Spleen (tissue), 11 donors: ENCODE results near the gene OR2D2. TPM values are rescaled to one million over a fixed set of nuclear protein-coding genes. Genes with fewer than 3 reads are reported as not detected.
A peak's percentile ranks its signal among the peaks of the same experiment; 100 is the strongest.

Source experiments
- DNase-seq: peaks from one replicate; pipeline ENCODE4 v3.0.0-alpha.2; 2020
- H3K27ac ChIP-seq, 8 donors: fragments of 200-600 bp; sonication (generic) in 7 of 8; 1 replicate in 4 of 8; 2 replicates in 4 of 8; pipeline versions ENCODE4 v1.5.0 to v1.8.0; 2016 to 2021; ENCODE audit warnings: inconsistent platforms in 4 of 8, mild to moderate bottlenecking in 4 of 8, moderate library complexity in 1 of 8
- H3K27me3 ChIP-seq, 7 donors: fragments of 200-600 bp; sonication (generic) in 6 of 7; replicated peaks in 1 of 7; 1 replicate in 4 of 7; 2 replicates in 3 of 7; pipeline versions ENCODE4 v1.5.0 to v1.8.0; 2016 to 2021; ENCODE audit warnings: inconsistent platforms in 3 of 7, mild to moderate bottlenecking in 1 of 7
- H3K36me3 ChIP-seq, 6 donors: fragments of 200-600 bp; sonication (generic) in 5 of 6; 1 replicate in 4 of 6; 2 replicates in 2 of 6; pipeline versions ENCODE4 v1.5.0 to v1.8.0; 2016 to 2021; ENCODE audit warnings: inconsistent platforms in 2 of 6
- H3K4me1 ChIP-seq, 6 donors: fragments of 200-600 bp; sonication (generic) in 5 of 6; 1 replicate in 3 of 6; 2 replicates in 3 of 6; pipeline versions ENCODE4 v1.5.0 to v1.8.0; 2016 to 2021; ENCODE audit warnings: inconsistent platforms in 3 of 6
- H3K4me3 ChIP-seq, 8 donors: fragments of 200-600 bp; sonication (generic) in 7 of 8; 1 replicate in 4 of 8; 2 replicates in 4 of 8; pipeline versions ENCODE4 v1.5.0 to v1.8.0; 2016 to 2021; ENCODE audit warnings: inconsistent platforms in 4 of 8, mild to moderate bottlenecking in 4 of 8, moderate library complexity in 2 of 8
- H3K9me3 ChIP-seq, 8 donors: fragments of 200-600 bp; sonication (generic) in 7 of 8; 1 replicate in 4 of 8; 2 replicates in 4 of 8; pipeline versions ENCODE4 v1.5.0 to v1.8.0; 2016 to 2021; ENCODE audit warnings: inconsistent platforms in 4 of 8
- CTCF ChIP-seq, 11 experiments: fragments of 200-600 bp in 7 of 11; fragments of 450-650 bp in 4 of 11; sonication (generic) in 4 of 11; IDR thresholded peaks in 8 of 11; conservative IDR thresholded peaks in 3 of 11; 1 replicate in 7 of 11; 2 replicates in 4 of 11; pipeline versions ENCODE4 v1.4.0 to v1.8.0; 2016 to 2021; ENCODE audit warnings: antibody characterized with exemption in 11 of 11, inconsistent platforms in 4 of 11, mild to moderate bottlenecking in 1 of 11
- POLR2A ChIP-seq, 3 donors: fragments of 450-650 bp; IDR thresholded peaks; one replicate each; pipeline ENCODE4 v1.5.1; 2017; ENCODE audit warnings: antibody characterized with exemption in 3 of 3, mild to moderate bottlenecking in 1 of 3
- POLR2AphosphoS5 ChIP-seq, 3 donors: sonication (generic); formaldehyde crosslinking; IDR thresholded peaks; one replicate each; pipeline ENCODE4 v1.5.1; 2017; ENCODE audit warnings: antibody characterized with exemption in 3 of 3
- WGBS, 5 donors: extraction: QIAGEN DNeasy Blood & Tissue Kit in 3 of 5; methylation state at CpG; one replicate each; pipeline versions ENCODE4 v1.1.5 to v1.1.7; 2013 to 2018; 5-methylcytosine and 5-hydroxymethylcytosine counted together
- intact Hi-C: fragments of 100-400 bp; cut with DNase I; formaldehyde crosslinking; loops from one replicate; pipeline ENCODE4 v1.15.0; 2023; ENCODE audit warnings: low total_unique reads
- polyA plus RNA-seq, 3 donors: library from polyadenylated mRNA; stranded (reverse); fragments of 200-250 nt; gene quantifications; one replicate each; pipeline ENCODE4 v1.2.1, GENCODE V29; 2013
- total RNA-seq, 7 donors: library from RNA; depleted of rRNA in 3 of 7; stranded (reverse); fragments of >200 nt in 3 of 7; fragmentation: NEBNext Ultra II Directional in 4 of 7; extraction: Animal tissue kit (Norgen Biotek cat#: 25700) in 4 of 7; gene quantifications; one replicate each; pipeline versions ENCODE4 v1.1.0 to v1.2.1, GENCODE V29; 2016 to 2021
- donor health status: healthy with polysubstance abuse.
- donor health status: DM: no; HTN: no; CAD: no; lungs with moderate emphysema.
- donor health status: DM: no; HTN: no; CAD: no.
- donor health status: Bipolar disorder and iron deficiency.
- donor health status: healthy.
- donor health status: DM: no; HTN: no; CAD: no.
- donor health status: DM: yes; HTN: yes; CAD: no.

The OR2D2 gene
- total and polyA plus RNA-seq, 10 donors: 0.43 to 0.94 (median 0.58) TPM; not detected in 6

GRCh38 chr11:6925636-6926207 is 33.4 kb upstream of the OR2D2 start:
- Histone ChIP-seq H3K27me3 (peaks cover 0 to 45% (median 0%) of the 10 kb centered on the region in 7 donors), H3K27ac (peak overlapping the region in 5 of 8 donors; percentile 26 to 80 (median 63)), H3K4me3 (peak overlapping the region; percentile 44 to 82 (median 56)), H3K9me3 (no peaks in the 10 kb centered on the region), H3K4me1 (peaks cover 4 to 23% (median 17%) of the 10 kb centered on the region in 6 donors), H3K36me3 (no peaks in the 10 kb centered on the region)
- intact Hi-C loops: no loop called here
- DNase-seq: no peak
- TF ChIP-seq CTCF (IDR thresholded peaks at IDR 0.05 in 8 of 11, conservative IDR thresholded peaks at IDR 0.05 in 3 of 11) (no peak), POLR2A (IDR thresholded peaks at IDR 0.05) (no peak), POLR2AphosphoS5 (IDR thresholded peaks at IDR 0.05) (no peak)
- 57 to 72% (median 61%) methylated on average over 2 of the region's 2 CpGs for WGBS, 5 donors

GRCh38 chr11:6925007-6925577 is 32.8 kb upstream of the OR2D2 start:
- TF ChIP-seq CTCF (IDR thresholded peaks at IDR 0.05 in 8 of 11, conservative IDR thresholded peaks at IDR 0.05 in 3 of 11): no peak
- Histone ChIP-seq H3K27ac (no peak overlapping the region), H3K4me1 (peaks cover 4 to 23% (median 17%) of the 10 kb centered on the region in 6 donors), H3K9me3 (peaks cover 0 to under 1% (median 0%) of the 10 kb centered on the region in 8 donors), H3K4me3 (no peak overlapping the region), H3K36me3 (no peaks in the 10 kb centered on the region), H3K27me3 (peaks cover 0 to 45% (median 0%) of the 10 kb centered on the region in 7 donors)
- intact Hi-C loops: no loop called here
- no peak for DNase-seq

- 88 to 100% (median 93%) methylated on average over 1 of the region's 1 CpG for WGBS, 5 donors
- Histone ChIP-seq H3K36me3 (no peaks in the 10 kb centered on the region), H3K9me3 (peaks cover 0 to 6% (median 4%) of the 10 kb centered on the region in 8 donors), H3K4me1 (peaks cover 0 to 1% (median 0%) of the 10 kb centered on the region in 6 donors), H3K27me3 (peaks cover 0 to 9% (median 0%) of the 10 kb centered on the region in 7 donors), H3K4me3 (no peak within 1 kb of the TSS), H3K27ac (no peak within 1 kb of the TSS)
- no peak for TF ChIP-seq POLR2AphosphoS5 (IDR thresholded peaks at IDR 0.05)
- intact Hi-C loops: no loop called here
- DNase-seq: no peak
These were observed 28.4 kb upstream of the OR2D2 start, which contains the start of gene OR2D3 for GRCh38 chr11:6920702-6921101. Gene OR2D3 (plus strand): TSS chr11:6921002. CDS start chr11:6921002, 0 bp downstream.

- H3K9me3 ChIP-seq: peaks cover 0 to 6% (median 4%) of the 10 kb centered on the region in 8 donors
- H3K36me3 ChIP-seq: no peaks in the 10 kb centered on the region
- intact Hi-C loops: no loop called here
- H3K4me3 ChIP-seq: no peak overlapping the region
- no peak for TF ChIP-seq POLR2AphosphoS5 (IDR thresholded peaks at IDR 0.05)
- TF ChIP-seq POLR2A (IDR thresholded peaks at IDR 0.05): no peak
- no peak for TF ChIP-seq CTCF (IDR thresholded peaks at IDR 0.05 in 8 of 11, conservative IDR thresholded peaks at IDR 0.05 in 3 of 11)
- peaks cover 0 to 7% (median 0%) of the 10 kb centered on the region in 7 donors for H3K27me3 ChIP-seq
- WGBS, 5 donors: 24 to 66% (median 54%) methylated on average over 2 of the region's 2 CpGs
- no peak overlapping the region for H3K27ac ChIP-seq
- DNase-seq: no peak
- H3K4me1 ChIP-seq: no peaks in the 10 kb centered on the region
These were observed 27.4 kb upstream of the OR2D2 start for GRCh38 chr11:6919698-6920097.
